Small intestine (tissue), 7 donors: ENCODE data around the gene KDSR. TPM values are rescaled to one million over a fixed set of nuclear protein-coding genes. Genes with fewer than 3 reads are reported as not detected.

Source experiments
- DNase-seq, 2 donors: peaks; one replicate each; pipeline versions ENCODE4 v3.0.0 to v3.0.0-alpha.2; 2013
- FAIRE-seq: peaks from 2 replicates; lab custom pipeline; 2012; peaks lifted over from hg19 to GRCh38; lab: Jason Lieb, UNC
- H3K27ac ChIP-seq, 3 donors: one replicate each; pipeline ENCODE4 v1.5.1; 2013; ENCODE audit warnings: low read length in 2 of 3, mild to moderate bottlenecking in 2 of 3, control low read depth in 1 of 3, inconsistent platforms in 1 of 3, low read depth in 1 of 3, moderate library complexity in 1 of 3
- H3K27me3 ChIP-seq, 3 donors: one replicate each; pipeline ENCODE4 v1.6.1; 2013; ENCODE audit warnings: low read length in 3 of 3, inconsistent platforms in 1 of 3; ENCODE audit not compliant: control insufficient read depth in 3 of 3, insufficient read depth in 3 of 3
- H3K36me3 ChIP-seq, 3 donors: one replicate each; pipeline ENCODE4 v1.6.1; 2013; ENCODE audit warnings: low read length in 3 of 3, inconsistent platforms in 1 of 3, low read depth in 1 of 3, mild to moderate bottlenecking in 1 of 3, moderate library complexity in 1 of 3; ENCODE audit not compliant: control insufficient read depth in 3 of 3, insufficient read depth in 2 of 3
- H3K4me1 ChIP-seq, 3 donors: one replicate each; pipeline ENCODE4 v1.6.1; 2013; ENCODE audit warnings: low read length in 2 of 3, inconsistent platforms in 1 of 3, low read depth in 1 of 3, mild to moderate bottlenecking in 1 of 3, moderate library complexity in 1 of 3; ENCODE audit not compliant: control insufficient read depth in 3 of 3, insufficient read depth in 2 of 3
- H3K4me3 ChIP-seq, 3 donors: one replicate each; pipeline ENCODE4 v1.5.1; 2013; ENCODE audit warnings: low read length in 3 of 3, control low read depth in 1 of 3, inconsistent platforms in 1 of 3, low read depth in 1 of 3, mild to moderate bottlenecking in 1 of 3, moderate library complexity in 1 of 3
- H3K9me3 ChIP-seq, 2 donors: one replicate each; pipeline ENCODE4 v1.6.1; 2013; ENCODE audit warnings: low read depth in 1 of 2, low read length in 1 of 2; ENCODE audit not compliant: control insufficient read depth in 2 of 2, insufficient read depth in 1 of 2
- WGBS, 3 donors: extraction: QIAGEN DNeasy Blood & Tissue Kit; methylation state at CpG; one replicate each; pipeline ENCODE4 v1.1.7; 2013; 5-methylcytosine and 5-hydroxymethylcytosine counted together
- polyA plus RNA-seq, 4 donors: library from polyadenylated mRNA; stranded (reverse) in 3 of 4; unstranded in 1 of 4; fragments of 200-250 nt in 3 of 4; fragments of 120-200 nt in 1 of 4; gene quantifications; one replicate each; pipeline versions ENCODE4 v1.2.1 to v1.2.3, GENCODE V29; 2013
- donor health status: healthy with polysubstance abuse.
- donor health status: control.
- donor health status: control.
- donor health status: Bipolar disorder and iron deficiency.
- donor health status: healthy.

KDSR gene
- polyA plus RNA-seq, 4 donors = 5.8 to 40.6 (median 16.2) TPM

- H3K4me3 ChIP-seq = no peak overlapping the region
- peaks cover 0 to 9% (median 0%) of the 10 kb centered on the region in 3 donors for H3K36me3 ChIP-seq
- DNase-seq = no peak
- no peaks in the 10 kb centered on the region for H3K4me1 ChIP-seq
- peak overlapping the region in 1 of 3 donors; percentile 56 for H3K27ac ChIP-seq
- 80 to 92% (median 87%) methylated on average over 14 of the region's 14 CpGs for WGBS, 3 donors
- no peak for FAIRE-seq
- H3K9me3 ChIP-seq = no peaks in the 10 kb centered on the region
- no peaks in the 10 kb centered on the region for H3K27me3 ChIP-seq
Measured at GRCh38 chr18:63284827-63285733, 81.9 kb downstream of the KDSR start.

- FAIRE-seq (no peak), DNase-seq (no peak)
- no peak overlapping the region for H3K4me3 ChIP-seq
- WGBS, 3 donors = 90 to 93% (median 91%) methylated on average over 5 of the region's 5 CpGs
- H3K9me3 ChIP-seq = no peaks in the 10 kb centered on the region
- H3K27ac ChIP-seq = no peak overlapping the region
- peaks cover 0 to 9% (median 0%) of the 10 kb centered on the region in 3 donors for H3K36me3 ChIP-seq
- H3K4me1 ChIP-seq = no peaks in the 10 kb centered on the region
- H3K27me3 ChIP-seq = no peaks in the 10 kb centered on the region
Measured at GRCh38 chr18:63284173-63284799, 82.7 kb downstream of the KDSR start.

- FAIRE-seq = no peak
- Histone ChIP-seq H3K4me3 (no peak overlapping the region), H3K27ac (no peak overlapping the region), H3K36me3 (peaks cover 0 to 9% (median 0%) of the 10 kb centered on the region in 3 donors), H3K9me3 (no peaks in the 10 kb centered on the region), H3K27me3 (no peaks in the 10 kb centered on the region), H3K4me1 (no peaks in the 10 kb centered on the region)
- 85 to 91% (median 85%) methylated on average over 16 of the region's 16 CpGs for WGBS, 3 donors
- DNase-seq = no peak
Measured at GRCh38 chr18:63283305-63284094, 83.5 kb downstream of the KDSR start.

- Histone ChIP-seq H3K27me3 (no peaks in the 10 kb centered on the region), H3K9me3 (no peaks in the 10 kb centered on the region), H3K4me3 (no peak overlapping the region), H3K4me1 (no peaks in the 10 kb centered on the region), H3K27ac (no peak overlapping the region), H3K36me3 (peaks cover 0 to 9% (median 0%) of the 10 kb centered on the region in 3 donors)
- DNase-seq (no peak), FAIRE-seq (no peak)
Measured at GRCh38 chr18:63282793-63283192, 84.2 kb downstream of the KDSR start.

Other genes with a start within 250 kb of the KDSR start
- gene BCL2, start 47.4 kb downstream of the KDSR start, polyA plus RNA-seq = 1 to 10 TPM in 3 of 4 donors, under 1 TPM in 1; 0.89 to 7.2 (median 3.8) TPM
- gene VPS4B, start 55.3 kb upstream of the KDSR start, polyA plus RNA-seq = 10 to 100 TPM; 27.2 to 61.7 (median 33.7) TPM
- gene SERPINB5, start 109.8 kb upstream of the KDSR start, polyA plus RNA-seq = 10 to 100 TPM in 2 of 4 donors, 1 to 10 TPM in 1, under 1 TPM in 1; 0.22 to 13.2 (median 6.8) TPM
- gene SERPINB12, start 175.2 kb upstream of the KDSR start, polyA plus RNA-seq = not detected
- not detected for gene SERPINB13, start 220.1 kb upstream of the KDSR start, polyA plus RNA-seq